SK-N-SH (cell line): Measurements from ENCODE around the gene TET1. TPM values are rescaled to one million over a fixed set of nuclear protein-coding genes. Genes with fewer than 3 reads are reported as not detected.
"Not testable (repeated sequence)": the region's sequence is repeated elsewhere in the genome, so short reads cannot be mapped to it uniquely, and the experiment has no call there.

ENCODE experiments used
- CTCF ChIA-PET: fragments of 300-600, 350-600 bp; formaldehyde crosslinking; extraction: SDS; loops from one replicate; lab custom pipeline; 2021; lab: Yijun Ruan, JAX
- POLR2A ChIA-PET: fragments of 350-600 bp; sonication (Branson Sonifier 250); formaldehyde crosslinking; extraction: SDS; loops from one replicate; lab custom pipeline; 2020; ENCODE audit warnings: antibody characterized with exemption, inconsistent platforms; lab: Yijun Ruan, JAX
- DNase-seq: peaks from one replicate; pipeline ENCODE4 v3.0.0; 2012
- H2AFZ ChIP-seq: fragments of 200-600 bp; sonication (generic); 2 replicates; pipeline ENCODE4 v1.8.1; 2016; ENCODE audit warnings: antibody characterized with exemption, mild to moderate bottlenecking, low read depth
- H3F3A ChIP-seq: fragments of 200-600 bp; sonication (generic); replicated peaks from 2 replicates; pipeline ENCODE3; 2016; ENCODE audit warnings: antibody characterized with exemption, mild to moderate bottlenecking; ENCODE audit not compliant: insufficient read depth
- H3K27ac ChIP-seq, 2 experiments: fragments of 200-500 bp in 1 of 2; fragments of 200-600 bp in 1 of 2; sonication (Bioruptor generic) in 1 of 2; sonication (generic), shearing (Covaris generic) in 1 of 2; 2 replicates each; pipeline versions ENCODE4 v1.5.1 to v1.6.1; 2014 to 2016; ENCODE audit warnings: low read depth in 2 of 2, inconsistent platforms in 1 of 2, low read length in 1 of 2, mild to moderate bottlenecking in 1 of 2, mixed read lengths in 1 of 2
- H3K27me3 ChIP-seq: fragments of 200-600 bp; sonication (generic), shearing (Covaris generic); 2 replicates; pipeline ENCODE4 v1.6.1; 2016; ENCODE audit warnings: mixed run types; ENCODE audit not compliant: insufficient read depth
- H3K36me3 ChIP-seq, 2 experiments: fragments of 200-500 bp in 1 of 2; fragments of 200-600 bp in 1 of 2; sonication (Bioruptor generic) in 1 of 2; sonication (generic) in 1 of 2; replicated peaks in 1 of 2; 2 replicates each; pipeline versions ENCODE3 to v1.5.1; 2014 to 2016; ENCODE audit warnings: low read length in 1 of 2, mild to moderate bottlenecking in 1 of 2; ENCODE audit not compliant: insufficient read depth in 2 of 2, control insufficient read depth in 1 of 2
- H3K4me1 ChIP-seq, 2 experiments: fragments of 200-500 bp in 1 of 2; fragments of 200-600 bp in 1 of 2; sonication (Bioruptor generic) in 1 of 2; sonication (generic), shearing (Covaris generic) in 1 of 2; 2 replicates each; pipeline versions ENCODE4 v1.5.1 to v1.6.1; 2014 to 2016; ENCODE audit warnings: low read depth in 1 of 2, low read length in 1 of 2, mixed run types in 1 of 2; ENCODE audit not compliant: insufficient read depth in 2 of 2, control insufficient read depth in 1 of 2
- H3K4me2 ChIP-seq: fragments of 200-600 bp; sonication (generic), shearing (Covaris generic); 2 replicates; pipeline ENCODE4 v1.6.1; 2017; ENCODE audit warnings: mixed run types
- H3K4me3 ChIP-seq, 2 experiments: fragments of 200-500 bp in 1 of 2; fragments of 200-600 bp in 1 of 2; sonication (Bioruptor generic) in 1 of 2; sonication (generic), shearing (Covaris generic) in 1 of 2; 2 replicates each; pipeline versions ENCODE4 v1.5.1 to v1.8.1; 2014 to 2016; ENCODE audit warnings: low read depth in 2 of 2, inconsistent platforms in 1 of 2, low read length in 1 of 2, mild to moderate bottlenecking in 1 of 2, mixed read lengths in 1 of 2, moderate library complexity in 1 of 2
- H3K79me2 ChIP-seq: fragments of 200-600 bp; sonication (generic); 2 replicates; pipeline ENCODE4 v1.8.1; 2017; ENCODE audit warnings: mild to moderate bottlenecking; ENCODE audit not compliant: insufficient read depth
- H3K9ac ChIP-seq: fragments of 200-600 bp; sonication (generic); 2 replicates; pipeline ENCODE4 v1.6.1; 2017; ENCODE audit warnings: mixed run types
- H3K9me2 ChIP-seq: fragments of 200-600 bp; sonication (generic); 2 replicates; pipeline ENCODE4 v1.6.1; 2017; ENCODE audit warnings: mixed run types
- H3K9me3 ChIP-seq: fragments of 200-600 bp; sonication (generic); 2 replicates; pipeline ENCODE4 v1.6.1; 2017; ENCODE audit warnings: mixed run types, mild to moderate bottlenecking, moderate library complexity
- H4K20me1 ChIP-seq: fragments of 200-600 bp; sonication (generic); 2 replicates; pipeline ENCODE4 v1.6.1; 2017; ENCODE audit warnings: mild to moderate bottlenecking, mixed run types; ENCODE audit not compliant: insufficient read depth
- GABPA ChIP-seq: IDR thresholded peaks from 2 replicates; pipeline ENCODE4 v1.4.0; 2012; ENCODE audit warnings: low read depth, mild to moderate bottlenecking
- GATA2 ChIP-seq: sonication (generic); formaldehyde crosslinking; IDR thresholded peaks from 2 replicates; pipeline ENCODE4 v1.5.0; 2020; ENCODE audit warnings: mild to moderate bottlenecking, missing genetic modification reagents
- JUND ChIP-seq: IDR thresholded peaks from 2 replicates; pipeline ENCODE4 v1.4.0; 2012
- TAF1 ChIP-seq: IDR thresholded peaks from 2 replicates; pipeline ENCODE4 v1.6.1; 2012; ENCODE audit warnings: low read depth, mild to moderate bottlenecking, low read length, moderate library complexity, borderline replicate concordance
- TCF12 ChIP-seq: IDR thresholded peaks from 2 replicates; pipeline ENCODE4 v1.4.0; 2012
- TEAD4 ChIP-seq: IDR thresholded peaks from 2 replicates; pipeline ENCODE4 v1.4.0; 2012; ENCODE audit warnings: mild to moderate bottlenecking, borderline replicate concordance; ENCODE audit not compliant: insufficient read depth
- WGBS: methylation state at CpG from one replicate; pipeline ENCODE4 v1.1.6; 2017; ENCODE audit warnings: low lambda C conversion rate; 5-methylcytosine and 5-hydroxymethylcytosine counted together
- polyA plus RNA-seq, 3 experiments: library from polyadenylated mRNA; depleted of rRNA; stranded (reverse); fragments of >200 nt; gene quantifications; 2 replicates each; pipeline ENCODE4 v1.2.3, GENCODE V29; 2012

Gene TET1
- polyA plus RNA-seq, 1 of the 3 experiments (the other 2 are of a cell fraction) = 0.38 TPM

- no peak for TF ChIP-seq GATA2 (CRISPR knock-in tag)
- peak; percentile 44 for TF ChIP-seq JUND
- no peak for TF ChIP-seq TEAD4
- peak; percentile 91 for TF ChIP-seq TCF12
These were observed 43.4 kb upstream of the TET1 start (continued) for GRCh38 chr10:68516766-68517165.

- Histone ChIP-seq H3K9ac (no peak overlapping the region; the same call in 1 of the 2 replicates), H3K9me3 (no peaks in the 10 kb centered on the region), H4K20me1 (no peaks in the 10 kb centered on the region), H3K4me3 (no peak overlapping the region), H2AFZ (no peak overlapping the region), H3K4me1 (peaks cover 0 to 8% of the 10 kb centered on the region in 2 experiments; a peak in 2 of 4 replicates), H3K27ac (peak overlapping the region; percentile 29 to 66; a peak in 3 of 4 replicates), H3K79me2 (peaks cover 24% of the 10 kb centered on the region), H3K4me2 (peak overlapping the region; percentile 21; the same call in 1 of the 2 replicates), H3K36me3 (peaks cover 0 to 8% of the 10 kb centered on the region in 2 experiments), H3F3A (peaks cover 20% of the 10 kb centered on the region), H3K9me2 (no peaks in the 10 kb centered on the region), H3K27me3 (no peaks in the 10 kb centered on the region)
- ChIA-PET CTCF (no interaction called here), POLR2A (no interaction called here)
- TF ChIP-seq TAF1 = no peak
- TF ChIP-seq GABPA = no peak
- no peak for DNase-seq
- 66% methylated on average over 5 of the region's 5 CpGs for WGBS
These were observed 42.9 kb upstream of the TET1 start for GRCh38 chr10:68517188-68517587.

GRCh38 chr10:68518609-68519008 lies 41.5 kb upstream of the TET1 start:
- H3K9me3 ChIP-seq, H3K36me3 ChIP-seq, H3K4me2 ChIP-seq, H3K4me3 ChIP-seq, DNase-seq, H3K4me1 ChIP-seq, H4K20me1 ChIP-seq, H2AFZ ChIP-seq, H3K27me3 ChIP-seq, CTCF ChIA-PET, POLR2A ChIA-PET, H3K27ac ChIP-seq, H3K9me2 ChIP-seq, H3K9ac ChIP-seq: not testable (repeated sequence)
- H3K79me2 ChIP-seq = peaks cover 36% of the 10 kb centered on the region
- WGBS = 97% methylated on average over 11 of the region's 11 CpGs
- peaks cover 20% of the 10 kb centered on the region for H3F3A ChIP-seq

- H3K4me1 ChIP-seq, H3K9ac ChIP-seq, H3K27me3 ChIP-seq, H3K4me3 ChIP-seq, H3K36me3 ChIP-seq, DNase-seq, H3K27ac ChIP-seq, H3K9me3 ChIP-seq, H3K9me2 ChIP-seq, H2AFZ ChIP-seq, POLR2A ChIA-PET, H4K20me1 ChIP-seq, H3F3A ChIP-seq, H3K4me2 ChIP-seq: not testable (repeated sequence)
- 74% methylated on average over 3 of the region's 5 CpGs for whole genome bisulfite sequencing
- H3K79me2 ChIP-seq = peaks cover 58% of the 10 kb centered on the region
- CTCF ChIA-PET = interaction anchor here (0.6 kb wide), 1 partner anchor 410 kb away, joined by 3 read pairs; no protein-coding TSS in a partner anchor
These were observed 34.6 kb upstream of the TET1 start for GRCh38 chr10:68525490-68526038.
